ENCODE data around the gene ARHGAP8.

The ARHGAP8 gene

GRCh38 chr22:44786136-44786535 lies 33.8 kb downstream of the ARHGAP8 start:
- TF ChIP-seq CTCF (IDR thresholded peaks at IDR 0.05; ENCODE audit: control insufficient read depth, insufficient read depth, low read depth, low read length, missing control alignments): no peak
- no peak overlapping the region for H3K4me3 ChIP-seq (ENCODE audit: control insufficient read depth, low read depth, low read length)
- no peak for DNase-seq (ENCODE audit: low read depth)

GRCh38 chr22:44786610-44787009 lies 34.2 kb downstream of the ARHGAP8 start:
- TF ChIP-seq CTCF (IDR thresholded peaks at IDR 0.05; ENCODE audit: control insufficient read depth, insufficient read depth, low read depth, low read length, missing control alignments): no peak
- H3K4me3 ChIP-seq (ENCODE audit: control insufficient read depth, low read depth, low read length): no peak overlapping the region
- DNase-seq (ENCODE audit: low read depth): no peak

GRCh38 chr22:44787832-44788231 lies 35.5 kb downstream of the ARHGAP8 start:
- DNase-seq (ENCODE audit: low read depth): no peak
- no peak overlapping the region for H3K4me3 ChIP-seq (ENCODE audit: control insufficient read depth, low read depth, low read length)
- no peak for TF ChIP-seq CTCF (IDR thresholded peaks at IDR 0.05; ENCODE audit: control insufficient read depth, insufficient read depth, low read depth, low read length, missing control alignments)

- DNase-seq (ENCODE audit: low read depth): no peak
- TF ChIP-seq CTCF (IDR thresholded peaks at IDR 0.05; ENCODE audit: control insufficient read depth, insufficient read depth, low read depth, low read length, missing control alignments): no peak
- no peak overlapping the region for H3K4me3 ChIP-seq (ENCODE audit: control insufficient read depth, low read depth, low read length)
Measured at GRCh38 chr22:44793106-44793505, 40.7 kb downstream of the ARHGAP8 start.

GRCh38 chr22:44793506-44794172 lies 41.3 kb downstream of the ARHGAP8 start:
- TF ChIP-seq CTCF (IDR thresholded peaks at IDR 0.05; ENCODE audit: control insufficient read depth, insufficient read depth, low read depth, low read length, missing control alignments): no peak
- H3K4me3 ChIP-seq (ENCODE audit: control insufficient read depth, low read depth, low read length): no peak overlapping the region
- no peak for DNase-seq (ENCODE audit: low read depth)

- no peak overlapping the region for H3K4me3 ChIP-seq (ENCODE audit: control insufficient read depth, low read depth, low read length)
- DNase-seq (ENCODE audit: low read depth): no peak
- no peak for TF ChIP-seq CTCF (IDR thresholded peaks at IDR 0.05; ENCODE audit: control insufficient read depth, insufficient read depth, low read depth, low read length, missing control alignments)
Measured at GRCh38 chr22:44795701-44796630, 43.6 kb downstream of the ARHGAP8 start.

All from AG09309 (cell line).